H1 (cell line): ENCODE results near the gene ARHGAP15. TPM values are rescaled to one million over a fixed set of nuclear protein-coding genes. Genes with fewer than 3 reads are reported as not detected.

Experiments used
- CTCF ChIA-PET: fragments of 300-600 bp; sonication (Branson Sonifier 250); formaldehyde crosslinking; loops from one replicate; lab custom pipeline; 2021; ENCODE audit not compliant: partially characterized antibody; lab: Charles Lee
- POLR2A ChIA-PET: fragments of 300-600 bp; sonication (Branson Sonifier 250); formaldehyde crosslinking; loops from one replicate; lab custom pipeline; 2021; ENCODE audit warnings: inconsistent platforms; ENCODE audit not compliant: partially characterized antibody; lab: Charles Lee
- DNase-seq, 2 experiments: peaks; one replicate each; pipeline versions ENCODE4 v3.0.0 to v3.0.0-alpha.2; 2010 to 2022; ENCODE audit warnings: low spot score in 2 of 2, low read depth in 1 of 2, mixed read lengths in 1 of 2
- FAIRE-seq: peaks from 2 replicates; lab custom pipeline; 2011; peaks lifted over from hg19 to GRCh38; lab: Jason Lieb, UNC
- H2AFZ ChIP-seq: 2 replicates; pipeline ENCODE4 v1.8.1; 2012; ENCODE audit warnings: low read length, inconsistent platforms
- H2AK5ac ChIP-seq: 2 replicates; pipeline ENCODE4 v1.6.1; 2013; ENCODE audit warnings: low read depth, low read length
- H2BK120ac ChIP-seq: replicated peaks from 2 replicates; pipeline ENCODE3; 2013; ENCODE audit warnings: low read depth, low read length, inconsistent platforms
- H2BK12ac ChIP-seq: 2 replicates; pipeline ENCODE4 v1.6.1; 2013; ENCODE audit warnings: low read depth, low read length
- H2BK15ac ChIP-seq: 2 replicates; pipeline ENCODE4 v1.6.1; 2013; ENCODE audit warnings: low read length
- H2BK20ac ChIP-seq: 2 replicates; pipeline ENCODE4 v1.6.1; 2013; ENCODE audit warnings: low read length
- H2BK5ac ChIP-seq: 2 replicates; pipeline ENCODE4 v1.6.1; 2013; ENCODE audit warnings: low read depth, low read length
- H3K14ac ChIP-seq: 2 replicates; pipeline ENCODE4 v1.6.1; 2013; ENCODE audit warnings: inconsistent platforms; ENCODE audit not compliant: insufficient read length
- H3K18ac ChIP-seq: 2 replicates; pipeline ENCODE4 v1.6.1; 2013; ENCODE audit warnings: low read length; ENCODE audit errors: extremely low read depth
- H3K23ac ChIP-seq: 2 replicates; pipeline ENCODE4 v1.6.1; 2013; ENCODE audit warnings: inconsistent platforms; ENCODE audit not compliant: insufficient read length
- H3K23me2 ChIP-seq: 2 replicates; pipeline ENCODE4 v1.6.1; 2013; ENCODE audit warnings: low read depth, low read length
- H3K27ac ChIP-seq: 2 replicates; pipeline ENCODE4 v1.6.1; 2011; ENCODE audit warnings: low read depth, low read length, inconsistent platforms
- H3K27me3 ChIP-seq, 4 experiments: replicated peaks in 1 of 4; 1 replicate in 1 of 4; 2 replicates in 3 of 4; pipeline versions ENCODE4 v1.6.1 to v1.8.1; 2011 to 2013; ENCODE audit warnings: low read length in 3 of 4, mild to moderate bottlenecking in 3 of 4, inconsistent platforms in 2 of 4, mixed read lengths in 2 of 4, moderate library complexity in 1 of 4; ENCODE audit not compliant: control insufficient read depth in 3 of 4, insufficient read depth in 3 of 4; ENCODE audit errors: extremely low read depth in 1 of 4
- H3K36me3 ChIP-seq, 4 experiments: 2 replicates each; pipeline versions ENCODE4 v1.6.1 to v1.8.1; 2011 to 2013; ENCODE audit warnings: mild to moderate bottlenecking in 4 of 4, low read length in 3 of 4, moderate library complexity in 2 of 4, control low read depth in 1 of 4, inconsistent platforms in 1 of 4; ENCODE audit not compliant: insufficient read depth in 4 of 4, control insufficient read depth in 2 of 4
- H3K4ac ChIP-seq: replicated peaks from 2 replicates; pipeline ENCODE3; 2013; ENCODE audit warnings: low read length, low read depth, mixed read lengths, inconsistent platforms; ENCODE audit not compliant: insufficient read length
- H3K4me1 ChIP-seq, 4 experiments: replicated peaks in 1 of 4; 1 replicate in 1 of 4; 2 replicates in 3 of 4; pipeline versions ENCODE4 v1.6.1 to v1.8.1; 2011 to 2013; ENCODE audit warnings: low read length in 3 of 4, inconsistent platforms in 2 of 4, mixed read lengths in 1 of 4; ENCODE audit not compliant: insufficient read depth in 4 of 4, control insufficient read depth in 3 of 4
- H3K4me2 ChIP-seq, 2 experiments: 2 replicates each; pipeline versions ENCODE4 v1.6.1 to v1.8.1; 2011 to 2013; ENCODE audit warnings: low read depth in 2 of 2, low read length in 2 of 2, control low read depth in 1 of 2, inconsistent platforms in 1 of 2, mild to moderate bottlenecking in 1 of 2; ENCODE audit not compliant: insufficient read depth in 1 of 2
- H3K4me3 ChIP-seq, 4 experiments: fragments of 200-600, 300-600 bp in 1 of 4; sonication (generic), shearing (Covaris generic), sonication (Bioruptor Twin) in 1 of 4; 2 replicates each; pipeline versions ENCODE4 v1.5.1 to v1.8.1; 2011 to 2016; ENCODE audit warnings: low read length in 4 of 4, low read depth in 3 of 4, control low read depth in 2 of 4, inconsistent platforms in 2 of 4, mild to moderate bottlenecking in 2 of 4, mixed read lengths in 1 of 4, moderate library complexity in 1 of 4; ENCODE audit not compliant: insufficient read depth in 2 of 4; ENCODE audit errors: extremely low read depth in 1 of 4
- H3K56ac ChIP-seq: replicated peaks from 2 replicates; pipeline ENCODE3; 2013; ENCODE audit warnings: low read depth, mild to moderate bottlenecking, mixed read lengths, low read length, inconsistent platforms; ENCODE audit not compliant: insufficient read length
- H3K79me1 ChIP-seq: 2 replicates; pipeline ENCODE4 v1.6.1; 2013; ENCODE audit warnings: low read depth, low read length, control low read depth
- H3K79me2 ChIP-seq, 2 experiments: 2 replicates each; pipeline versions ENCODE4 v1.6.1 to v1.8.1; 2012 to 2013; ENCODE audit warnings: low read length in 2 of 2, mild to moderate bottlenecking in 2 of 2, inconsistent platforms in 1 of 2; ENCODE audit not compliant: insufficient read depth in 2 of 2, control insufficient read depth in 1 of 2
- H3K9ac ChIP-seq, 4 experiments: replicated peaks in 1 of 4; 1 replicate in 1 of 4; 2 replicates in 3 of 4; pipeline versions ENCODE4 v1.6.1 to v1.8.1; 2011 to 2013; ENCODE audit warnings: low read depth in 3 of 4, low read length in 3 of 4, control low read depth in 2 of 4, mild to moderate bottlenecking in 2 of 4, moderate library complexity in 2 of 4, inconsistent platforms in 1 of 4; ENCODE audit errors: extremely low read depth in 1 of 4
- H3K9me3 ChIP-seq, 2 experiments: 2 replicates each; pipeline versions ENCODE4 v1.6.1 to v1.8.1; 2012 to 2013; ENCODE audit warnings: mild to moderate bottlenecking in 2 of 2, moderate library complexity in 2 of 2, control low read depth in 1 of 2, inconsistent platforms in 1 of 2, low read depth in 1 of 2, low read length in 1 of 2, mixed read lengths in 1 of 2; ENCODE audit not compliant: insufficient read depth in 2 of 2
- H4K20me1 ChIP-seq, 2 experiments: replicated peaks in 1 of 2; 2 replicates each; pipeline versions ENCODE3 to v1.8.1; 2011 to 2013; ENCODE audit warnings: inconsistent platforms in 2 of 2, low read length in 2 of 2, mild to moderate bottlenecking in 1 of 2; ENCODE audit not compliant: insufficient read depth in 2 of 2, control insufficient read depth in 1 of 2
- H4K5ac ChIP-seq: 2 replicates; pipeline ENCODE4 v1.6.1; 2013; ENCODE audit warnings: low read length, low read depth, mixed read lengths, inconsistent platforms; ENCODE audit not compliant: insufficient read length
- H4K8ac ChIP-seq: 2 replicates; pipeline ENCODE4 v1.8.0; 2013; ENCODE audit warnings: mild to moderate bottlenecking, moderate library complexity, low read length, inconsistent platforms; ENCODE audit not compliant: insufficient read depth; ENCODE audit errors: extremely low read depth
- H4K91ac ChIP-seq: replicated peaks from 2 replicates; pipeline ENCODE3; 2013; ENCODE audit warnings: low read length, mixed read lengths, inconsistent platforms; ENCODE audit not compliant: insufficient read length
- CBX5 ChIP-seq: fragments of 300-800, 300-1000 bp; sonication (generic); IDR thresholded peaks from 2 replicates; pipeline ENCODE4 v1.7.1; 2016; ENCODE audit warnings: antibody characterized with exemption, low read length, low read depth
- E2F6 ChIP-seq: IDR thresholded peaks from 2 replicates; pipeline ENCODE4 v1.6.1; 2012; ENCODE audit warnings: inconsistent platforms
- EZH2 ChIP-seq: fragments of 200-600 bp; sonication (generic); IDR thresholded peaks from 2 replicates; pipeline ENCODE4 v1.7.1; 2012; ENCODE audit warnings: low read depth, mild to moderate bottlenecking, moderate library complexity, low read length, inconsistent platforms; ENCODE audit not compliant: severe bottlenecking
- FOSL1 ChIP-seq: IDR thresholded peaks from 2 replicates; pipeline ENCODE4 v1.6.1; 2011; ENCODE audit warnings: mild to moderate bottlenecking, low read depth, low read length, moderate library complexity; ENCODE audit not compliant: insufficient read depth
- KDM5A ChIP-seq: fragments of 200-600 bp; IDR thresholded peaks from 2 replicates; pipeline ENCODE4 v1.7.1; 2012; ENCODE audit warnings: mild to moderate bottlenecking, low read length, inconsistent platforms, mixed read lengths
- MAX ChIP-seq: IDR thresholded peaks from 2 replicates; pipeline ENCODE4 v1.6.1; 2012; ENCODE audit warnings: inconsistent platforms
- NRF1 ChIP-seq: IDR thresholded peaks from 2 replicates; pipeline ENCODE4 v1.6.1; 2011; ENCODE audit warnings: mild to moderate bottlenecking, low read depth, low read length, improper control_type of control experiment
- POLR2AphosphoS5 ChIP-seq: IDR thresholded peaks from 2 replicates; pipeline ENCODE4 v1.6.1; 2011; ENCODE audit warnings: low read depth, low read length
- RAD21 ChIP-seq, 2 experiments: IDR thresholded peaks in 1 of 2; conservative IDR thresholded peaks in 1 of 2; 2 replicates each; pipeline ENCODE4 v1.6.1; 2011; ENCODE audit warnings: low read depth in 2 of 2, low read length in 2 of 2, improper control_type of control experiment in 1 of 2, inconsistent platforms in 1 of 2, mild to moderate bottlenecking in 1 of 2, moderate library complexity in 1 of 2
- RBBP5 ChIP-seq: IDR thresholded peaks from 2 replicates; pipeline ENCODE4 v1.7.1; 2012; ENCODE audit warnings: low read depth, mild to moderate bottlenecking, inconsistent platforms, low read length, moderate library complexity, borderline replicate concordance
- SIRT6 ChIP-seq: IDR thresholded peaks from one replicate; pipeline ENCODE4 v1.7.1; 2012; ENCODE audit warnings: low read length, inconsistent platforms
- TAF7 ChIP-seq: optimal IDR thresholded peaks from 2 replicates; pipeline ENCODE3; 2011; ENCODE audit warnings: low read depth, mild to moderate bottlenecking, inconsistent platforms, low read length, moderate library complexity, borderline replicate concordance
- WGBS, 2 experiments: shearing (Covaris generic) in 1 of 2; methylation state at CpG; one replicate each; pipeline versions ENCODE4 v1.1.6 to v1.1.7; 2013 to 2015; ENCODE audit warnings: low lambda C conversion rate in 2 of 2, mixed read lengths in 2 of 2, inconsistent platforms in 1 of 2, low coverage in 1 of 2, missing lambda C conversion rate in 1 of 2; ENCODE audit not compliant: insufficient replicate concordance in 2 of 2, insufficient coverage in 1 of 2, insufficient read length in 1 of 2; ENCODE audit errors: extremely low coverage in 1 of 2, missing lambda C conversion rate in 1 of 2; 5-methylcytosine and 5-hydroxymethylcytosine counted together
- polyA plus RNA-seq, 7 experiments: library from polyadenylated mRNA; depleted of rRNA in 3 of 7; stranded (reverse) in 5 of 7; unstranded in 2 of 7; fragments of >200 nt in 5 of 7; fragments of 200-250 nt in 2 of 7; gene quantifications; 1 replicate in 5 of 7; 2 replicates in 1 of 7; 4 replicates in 1 of 7; pipeline versions ENCODE4 v1.2.1 to v1.2.3, GENCODE V29; 2011 to 2013; ENCODE audit warnings: missing spikeins in 2 of 7, mixed read lengths in 2 of 7
- total RNA-seq: library from RNA; stranded (reverse); fragmentation: NEBNext Ultra II Directional; extraction: Animal tissue kit (Norgen Biotek cat#: 25700); gene quantifications from 2 replicates; pipeline ENCODE4 v1.2.1, GENCODE V29; 2021

ARHGAP15 gene
- total and polyA plus RNA-seq, 2 of the 8 experiments (the other 6 are each of a cell fraction or from before 2014, with no cell fraction given), result not detected

GRCh38 chr2:143110758-143111428 is 18.3 kb upstream of the ARHGAP15 start:
- no peak overlapping the region for H2AK5ac ChIP-seq
- H3K27ac ChIP-seq, result no peak overlapping the region
- H3K27me3 ChIP-seq, result no peaks in the 10 kb centered on the region
- H3K23ac ChIP-seq, result no peak overlapping the region
- POLR2A ChIA-PET, result no interaction called here
- H2AFZ ChIP-seq, result no peak overlapping the region
- H3K4me1 ChIP-seq, result no peaks in the 10 kb centered on the region
- no peak overlapping the region for H4K5ac ChIP-seq
- no peak overlapping the region for H2BK5ac ChIP-seq
- no peak overlapping the region for H3K4me2 ChIP-seq
- 46% methylated on average over 6 of the region's 6 CpGs; no CpG with 5 or more reads in 1 of the 2 experiments for WGBS, 2 experiments
- H4K91ac ChIP-seq, result no peak overlapping the region
- no peak overlapping the region for H4K8ac ChIP-seq
- H3K36me3 ChIP-seq, result no peaks in the 10 kb centered on the region
- H3K23me2 ChIP-seq, result no peaks in the 10 kb centered on the region
- no peaks in the 10 kb centered on the region for H4K20me1 ChIP-seq
- no peak overlapping the region for H3K14ac ChIP-seq
- H3K4me3 ChIP-seq, result no peak overlapping the region
- H2BK120ac ChIP-seq, result no peak overlapping the region
- peak; percentile 34 to 66 for DNase-seq
- FAIRE-seq, result peak; percentile 96
- H3K18ac ChIP-seq, result no peak overlapping the region
- H2BK20ac ChIP-seq, result no peak overlapping the region
- CTCF ChIA-PET, result interaction anchor here (0.6 to 5.7 kb wide), 32 partner anchors 10 to 1378 kb away, joined by 3 to 45 read pairs (median 4); no protein-coding TSS in a partner anchor
- H3K56ac ChIP-seq, result no peak overlapping the region
- no peaks in the 10 kb centered on the region for H3K79me2 ChIP-seq
- no peak overlapping the region for H3K9ac ChIP-seq
- H3K4ac ChIP-seq, result no peak overlapping the region
- H2BK12ac ChIP-seq, result no peak overlapping the region
- H3K79me1 ChIP-seq, result no peaks in the 10 kb centered on the region
- no peak overlapping the region for H2BK15ac ChIP-seq
- H3K9me3 ChIP-seq, result no peaks in the 10 kb centered on the region
- TF ChIP-seq E2F6 (no peak), NRF1 (no peak), FOSL1 (no peak), RBBP5 (no peak), MAX (no peak), POLR2AphosphoS5 (no peak), KDM5A (no peak), RAD21 (IDR thresholded peaks at IDR 0.05 in 1 of 2, conservative IDR thresholded peaks at IDR 0.05 in 1 of 2; ENCODE audit: low read depth in 2 of 2, low read length in 2 of 2) (peak; percentile 85 to 88), CBX5 (no peak), TAF7 (no peak), EZH2 (no peak), SIRT6 (no peak)
